ENCODE results near the gene CNNM2.

GRCh38 chr10:103120977-103121735 is 203.1 kb downstream of the CNNM2 start:
- TF ChIP-seq CTCF (IDR thresholded peaks at IDR 0.05; ENCODE audit: low read depth, low read length, poor library complexity, severe bottlenecking) (no peak), EZH2phosphoT487 (IDR thresholded peaks at IDR 0.05; ENCODE audit: borderline replicate concordance, low read length) (no peak)
